ENCODE data around the gene TRABD2B. TPM values are rescaled to one million over a fixed set of nuclear protein-coding genes. Genes with fewer than 3 reads are reported as not detected.

The TRABD2B gene
- total RNA-seq, 3 donors from 2014 or later = 1.4 to 3.7 (median 2.3) TPM

- Histone ChIP-seq H3K27ac (no peak overlapping the region), H3K4me3 (no peak overlapping the region), H3K27me3 (no peaks in the 10 kb centered on the region), H3K36me3 (no peaks in the 10 kb centered on the region), H3K9me3 (no peaks in the 10 kb centered on the region), H3K4me1 (no peaks in the 10 kb centered on the region)
- TF ChIP-seq CTCF (IDR thresholded peaks at IDR 0.05) = no peak
- no peak for TF ChIP-seq POLR2A (IDR thresholded peaks at IDR 0.05)
- no peak for TF ChIP-seq POLR2AphosphoS5 (IDR thresholded peaks at IDR 0.05)
- no peak for DNase-seq (ENCODE audit: low spot score in 2 of 2)
- intact Hi-C loops (cut with DNase I; ENCODE audit: low total_unique reads) = no loop called here
Observed at GRCh38 chr1:47818682-47819573, 178.3 kb downstream of the TRABD2B start.

GRCh38 chr1:47817861-47818260 lies 179.3 kb downstream of the TRABD2B start:
- H3K27ac ChIP-seq = no peak overlapping the region
- no peak overlapping the region for H3K4me3 ChIP-seq
- H3K4me1 ChIP-seq = no peaks in the 10 kb centered on the region
- intact Hi-C loops (cut with DNase I; ENCODE audit: low total_unique reads) = no loop called here
- no peaks in the 10 kb centered on the region for H3K9me3 ChIP-seq
- TF ChIP-seq POLR2AphosphoS5 (IDR thresholded peaks at IDR 0.05) = no peak
- TF ChIP-seq POLR2A (IDR thresholded peaks at IDR 0.05) = no peak
- no peak for TF ChIP-seq CTCF (IDR thresholded peaks at IDR 0.05)
- no peaks in the 10 kb centered on the region for H3K27me3 ChIP-seq
- no peak for DNase-seq (ENCODE audit: low spot score in 2 of 2)
- no peaks in the 10 kb centered on the region for H3K36me3 ChIP-seq

- no peak for DNase-seq (ENCODE audit: low spot score in 2 of 2)
- Histone ChIP-seq H3K27me3 (no peaks in the 10 kb centered on the region), H3K9me3 (no peaks in the 10 kb centered on the region), H3K4me3 (no peak overlapping the region), H3K36me3 (no peaks in the 10 kb centered on the region), H3K4me1 (no peaks in the 10 kb centered on the region), H3K27ac (no peak overlapping the region)
- TF ChIP-seq POLR2A (IDR thresholded peaks at IDR 0.05) (no peak), POLR2AphosphoS5 (IDR thresholded peaks at IDR 0.05) (no peak), CTCF (IDR thresholded peaks at IDR 0.05) (no peak)
- intact Hi-C loops (cut with DNase I; ENCODE audit: low total_unique reads) = no loop called here
Observed at GRCh38 chr1:47816325-47817071, 180.7 kb downstream of the TRABD2B start.

- TF ChIP-seq CTCF (IDR thresholded peaks at IDR 0.05) (no peak), POLR2AphosphoS5 (IDR thresholded peaks at IDR 0.05) (no peak), POLR2A (IDR thresholded peaks at IDR 0.05) (no peak)
- H3K27ac ChIP-seq = peak overlapping the region in 1 of 2 donors; percentile 20
- no peak overlapping the region for H3K4me3 ChIP-seq
- no peaks in the 10 kb centered on the region for H3K9me3 ChIP-seq
- no peaks in the 10 kb centered on the region for H3K36me3 ChIP-seq
- no peak for DNase-seq (ENCODE audit: low spot score in 2 of 2)
- H3K4me1 ChIP-seq = no peaks in the 10 kb centered on the region
- H3K27me3 ChIP-seq = no peaks in the 10 kb centered on the region
- intact Hi-C loops (cut with DNase I; ENCODE audit: low total_unique reads) = no loop called here
Observed at GRCh38 chr1:47814612-47815395, 182.4 kb downstream of the TRABD2B start.

Measured in breast epithelium (tissue), 4 donors.